H1 (cell line): ENCODE results near the gene SLC7A5. TPM values are rescaled to one million over a fixed set of nuclear protein-coding genes. Genes with fewer than 3 reads are reported as not detected.

ENCODE experiments used
- CTCF ChIA-PET: fragments of 300-600 bp; sonication (Branson Sonifier 250); formaldehyde crosslinking; loops from one replicate; lab custom pipeline; 2021; ENCODE audit not compliant: partially characterized antibody; lab: Charles Lee
- POLR2A ChIA-PET: fragments of 300-600 bp; sonication (Branson Sonifier 250); formaldehyde crosslinking; loops from one replicate; lab custom pipeline; 2021; ENCODE audit warnings: inconsistent platforms; ENCODE audit not compliant: partially characterized antibody; lab: Charles Lee
- DNase-seq, 2 experiments: peaks; one replicate each; pipeline versions ENCODE4 v3.0.0 to v3.0.0-alpha.2; 2010 to 2022; ENCODE audit warnings: low spot score in 2 of 2, low read depth in 1 of 2, mixed read lengths in 1 of 2
- FAIRE-seq: peaks from 2 replicates; lab custom pipeline; 2011; peaks lifted over from hg19 to GRCh38; lab: Jason Lieb, UNC
- H2AFZ ChIP-seq: 2 replicates; pipeline ENCODE4 v1.8.1; 2012; ENCODE audit warnings: low read length, inconsistent platforms
- H2AK5ac ChIP-seq: 2 replicates; pipeline ENCODE4 v1.6.1; 2013; ENCODE audit warnings: low read depth, low read length
- H2BK120ac ChIP-seq: replicated peaks from 2 replicates; pipeline ENCODE3; 2013; ENCODE audit warnings: low read depth, low read length, inconsistent platforms
- H2BK12ac ChIP-seq: 2 replicates; pipeline ENCODE4 v1.6.1; 2013; ENCODE audit warnings: low read depth, low read length
- H2BK15ac ChIP-seq: 2 replicates; pipeline ENCODE4 v1.6.1; 2013; ENCODE audit warnings: low read length
- H2BK20ac ChIP-seq: 2 replicates; pipeline ENCODE4 v1.6.1; 2013; ENCODE audit warnings: low read length
- H2BK5ac ChIP-seq: 2 replicates; pipeline ENCODE4 v1.6.1; 2013; ENCODE audit warnings: low read depth, low read length
- H3K14ac ChIP-seq: 2 replicates; pipeline ENCODE4 v1.6.1; 2013; ENCODE audit warnings: inconsistent platforms; ENCODE audit not compliant: insufficient read length
- H3K18ac ChIP-seq: 2 replicates; pipeline ENCODE4 v1.6.1; 2013; ENCODE audit warnings: low read length; ENCODE audit errors: extremely low read depth
- H3K23ac ChIP-seq: 2 replicates; pipeline ENCODE4 v1.6.1; 2013; ENCODE audit warnings: inconsistent platforms; ENCODE audit not compliant: insufficient read length
- H3K23me2 ChIP-seq: 2 replicates; pipeline ENCODE4 v1.6.1; 2013; ENCODE audit warnings: low read depth, low read length
- H3K27ac ChIP-seq: 2 replicates; pipeline ENCODE4 v1.6.1; 2011; ENCODE audit warnings: low read depth, low read length, inconsistent platforms
- H3K27me3 ChIP-seq, 4 experiments: replicated peaks in 1 of 4; 1 replicate in 1 of 4; 2 replicates in 3 of 4; pipeline versions ENCODE4 v1.6.1 to v1.8.1; 2011 to 2013; ENCODE audit warnings: low read length in 3 of 4, mild to moderate bottlenecking in 3 of 4, inconsistent platforms in 2 of 4, mixed read lengths in 2 of 4, moderate library complexity in 1 of 4; ENCODE audit not compliant: control insufficient read depth in 3 of 4, insufficient read depth in 3 of 4; ENCODE audit errors: extremely low read depth in 1 of 4
- H3K36me3 ChIP-seq, 4 experiments: 2 replicates each; pipeline versions ENCODE4 v1.6.1 to v1.8.1; 2011 to 2013; ENCODE audit warnings: mild to moderate bottlenecking in 4 of 4, low read length in 3 of 4, moderate library complexity in 2 of 4, control low read depth in 1 of 4, inconsistent platforms in 1 of 4; ENCODE audit not compliant: insufficient read depth in 4 of 4, control insufficient read depth in 2 of 4
- H3K4ac ChIP-seq: replicated peaks from 2 replicates; pipeline ENCODE3; 2013; ENCODE audit warnings: low read length, low read depth, mixed read lengths, inconsistent platforms; ENCODE audit not compliant: insufficient read length
- H3K4me1 ChIP-seq, 4 experiments: replicated peaks in 1 of 4; 1 replicate in 1 of 4; 2 replicates in 3 of 4; pipeline versions ENCODE4 v1.6.1 to v1.8.1; 2011 to 2013; ENCODE audit warnings: low read length in 3 of 4, inconsistent platforms in 2 of 4, mixed read lengths in 1 of 4; ENCODE audit not compliant: insufficient read depth in 4 of 4, control insufficient read depth in 3 of 4
- H3K4me2 ChIP-seq, 2 experiments: 2 replicates each; pipeline versions ENCODE4 v1.6.1 to v1.8.1; 2011 to 2013; ENCODE audit warnings: low read depth in 2 of 2, low read length in 2 of 2, control low read depth in 1 of 2, inconsistent platforms in 1 of 2, mild to moderate bottlenecking in 1 of 2; ENCODE audit not compliant: insufficient read depth in 1 of 2
- H3K4me3 ChIP-seq, 4 experiments: fragments of 200-600, 300-600 bp in 1 of 4; sonication (generic), shearing (Covaris generic), sonication (Bioruptor Twin) in 1 of 4; 2 replicates each; pipeline versions ENCODE4 v1.5.1 to v1.8.1; 2011 to 2016; ENCODE audit warnings: low read length in 4 of 4, low read depth in 3 of 4, control low read depth in 2 of 4, inconsistent platforms in 2 of 4, mild to moderate bottlenecking in 2 of 4, mixed read lengths in 1 of 4, moderate library complexity in 1 of 4; ENCODE audit not compliant: insufficient read depth in 2 of 4; ENCODE audit errors: extremely low read depth in 1 of 4
- H3K56ac ChIP-seq: replicated peaks from 2 replicates; pipeline ENCODE3; 2013; ENCODE audit warnings: low read depth, mild to moderate bottlenecking, mixed read lengths, low read length, inconsistent platforms; ENCODE audit not compliant: insufficient read length
- H3K79me1 ChIP-seq: 2 replicates; pipeline ENCODE4 v1.6.1; 2013; ENCODE audit warnings: low read depth, low read length, control low read depth
- H3K79me2 ChIP-seq, 2 experiments: 2 replicates each; pipeline versions ENCODE4 v1.6.1 to v1.8.1; 2012 to 2013; ENCODE audit warnings: low read length in 2 of 2, mild to moderate bottlenecking in 2 of 2, inconsistent platforms in 1 of 2; ENCODE audit not compliant: insufficient read depth in 2 of 2, control insufficient read depth in 1 of 2
- H3K9ac ChIP-seq, 4 experiments: replicated peaks in 1 of 4; 1 replicate in 1 of 4; 2 replicates in 3 of 4; pipeline versions ENCODE4 v1.6.1 to v1.8.1; 2011 to 2013; ENCODE audit warnings: low read depth in 3 of 4, low read length in 3 of 4, control low read depth in 2 of 4, mild to moderate bottlenecking in 2 of 4, moderate library complexity in 2 of 4, inconsistent platforms in 1 of 4; ENCODE audit errors: extremely low read depth in 1 of 4
- H3K9me3 ChIP-seq, 2 experiments: 2 replicates each; pipeline versions ENCODE4 v1.6.1 to v1.8.1; 2012 to 2013; ENCODE audit warnings: mild to moderate bottlenecking in 2 of 2, moderate library complexity in 2 of 2, control low read depth in 1 of 2, inconsistent platforms in 1 of 2, low read depth in 1 of 2, low read length in 1 of 2, mixed read lengths in 1 of 2; ENCODE audit not compliant: insufficient read depth in 2 of 2
- H4K20me1 ChIP-seq, 2 experiments: replicated peaks in 1 of 2; 2 replicates each; pipeline versions ENCODE3 to v1.8.1; 2011 to 2013; ENCODE audit warnings: inconsistent platforms in 2 of 2, low read length in 2 of 2, mild to moderate bottlenecking in 1 of 2; ENCODE audit not compliant: insufficient read depth in 2 of 2, control insufficient read depth in 1 of 2
- H4K5ac ChIP-seq: 2 replicates; pipeline ENCODE4 v1.6.1; 2013; ENCODE audit warnings: low read length, low read depth, mixed read lengths, inconsistent platforms; ENCODE audit not compliant: insufficient read length
- H4K8ac ChIP-seq: 2 replicates; pipeline ENCODE4 v1.8.0; 2013; ENCODE audit warnings: mild to moderate bottlenecking, moderate library complexity, low read length, inconsistent platforms; ENCODE audit not compliant: insufficient read depth; ENCODE audit errors: extremely low read depth
- H4K91ac ChIP-seq: replicated peaks from 2 replicates; pipeline ENCODE3; 2013; ENCODE audit warnings: low read length, mixed read lengths, inconsistent platforms; ENCODE audit not compliant: insufficient read length
- CBX5 ChIP-seq: fragments of 300-800, 300-1000 bp; sonication (generic); IDR thresholded peaks from 2 replicates; pipeline ENCODE4 v1.7.1; 2016; ENCODE audit warnings: antibody characterized with exemption, low read length, low read depth
- CTBP2 ChIP-seq: IDR thresholded peaks from 2 replicates; pipeline ENCODE4 v1.7.0; 2011; ENCODE audit warnings: borderline replicate concordance, mild to moderate bottlenecking, moderate library complexity, mixed read lengths, low read length; ENCODE audit not compliant: insufficient read depth, insufficient read length
- FOSL1 ChIP-seq: IDR thresholded peaks from 2 replicates; pipeline ENCODE4 v1.6.1; 2011; ENCODE audit warnings: mild to moderate bottlenecking, low read depth, low read length, moderate library complexity; ENCODE audit not compliant: insufficient read depth
- GABPA ChIP-seq: IDR thresholded peaks from 2 replicates; pipeline ENCODE4 v1.6.1; 2011; ENCODE audit warnings: mild to moderate bottlenecking, low read length, moderate library complexity, borderline replicate concordance; ENCODE audit not compliant: insufficient read depth
- JUND ChIP-seq: IDR thresholded peaks from 2 replicates; pipeline ENCODE4 v1.6.1; 2011; ENCODE audit warnings: mild to moderate bottlenecking, improper control_type of control experiment, low read length
- KDM4A ChIP-seq: IDR thresholded peaks from one replicate; pipeline ENCODE4 v1.7.1; 2012; ENCODE audit warnings: low read depth, mild to moderate bottlenecking, moderate library complexity, low read length, inconsistent platforms; ENCODE audit not compliant: severe bottlenecking
- NANOG ChIP-seq: IDR thresholded peaks from 2 replicates; pipeline ENCODE4 v1.6.1; 2011; ENCODE audit warnings: low read length, low read depth, mild to moderate bottlenecking, inconsistent platforms; ENCODE audit not compliant: insufficient read depth, poor library complexity, severe bottlenecking
- RFX5 ChIP-seq: IDR thresholded peaks from 2 replicates; pipeline ENCODE4 v1.6.1; 2011; ENCODE audit warnings: low read depth, low read length, improper control_type of control experiment, borderline replicate concordance
- SP1 ChIP-seq: IDR thresholded peaks from 2 replicates; pipeline ENCODE4 v1.6.1; 2011; ENCODE audit warnings: low read depth, low read length
- SP4 ChIP-seq: IDR thresholded peaks from 2 replicates; pipeline ENCODE4 v1.6.1; 2012; ENCODE audit warnings: low read length, inconsistent platforms
- SRF ChIP-seq: IDR thresholded peaks from 2 replicates; pipeline ENCODE4 v1.6.1; 2011; ENCODE audit warnings: mild to moderate bottlenecking, low read depth, low read length, moderate library complexity
- SUZ12 ChIP-seq: fragments of 200-600 bp; sonication (generic); IDR thresholded peaks from 2 replicates; pipeline ENCODE4 v1.6.1; 2012; ENCODE audit warnings: mild to moderate bottlenecking, inconsistent platforms, low read length, moderate library complexity, mixed read lengths
- TBP ChIP-seq: IDR thresholded peaks from 2 replicates; pipeline ENCODE4 v1.6.1; 2011; ENCODE audit warnings: low read depth, low read length, improper control_type of control experiment
- WGBS, 2 experiments: shearing (Covaris generic) in 1 of 2; methylation state at CpG; one replicate each; pipeline versions ENCODE4 v1.1.6 to v1.1.7; 2013 to 2015; ENCODE audit warnings: low lambda C conversion rate in 2 of 2, mixed read lengths in 2 of 2, inconsistent platforms in 1 of 2, low coverage in 1 of 2, missing lambda C conversion rate in 1 of 2; ENCODE audit not compliant: insufficient replicate concordance in 2 of 2, insufficient coverage in 1 of 2, insufficient read length in 1 of 2; ENCODE audit errors: extremely low coverage in 1 of 2, missing lambda C conversion rate in 1 of 2; 5-methylcytosine and 5-hydroxymethylcytosine counted together
- polyA plus RNA-seq, 7 experiments: library from polyadenylated mRNA; depleted of rRNA in 3 of 7; stranded (reverse) in 5 of 7; unstranded in 2 of 7; fragments of >200 nt in 5 of 7; fragments of 200-250 nt in 2 of 7; gene quantifications; 1 replicate in 5 of 7; 2 replicates in 1 of 7; 4 replicates in 1 of 7; pipeline versions ENCODE4 v1.2.1 to v1.2.3, GENCODE V29; 2011 to 2013; ENCODE audit warnings: missing spikeins in 2 of 7, mixed read lengths in 2 of 7
- total RNA-seq: library from RNA; stranded (reverse); fragmentation: NEBNext Ultra II Directional; extraction: Animal tissue kit (Norgen Biotek cat#: 25700); gene quantifications from 2 replicates; pipeline ENCODE4 v1.2.1, GENCODE V29; 2021

Gene SLC7A5
- total and polyA plus RNA-seq, 2 of the 8 experiments (the other 6 are each of a cell fraction or from before 2014, with no cell fraction given) = 68.2 to 341 TPM

DNA sequence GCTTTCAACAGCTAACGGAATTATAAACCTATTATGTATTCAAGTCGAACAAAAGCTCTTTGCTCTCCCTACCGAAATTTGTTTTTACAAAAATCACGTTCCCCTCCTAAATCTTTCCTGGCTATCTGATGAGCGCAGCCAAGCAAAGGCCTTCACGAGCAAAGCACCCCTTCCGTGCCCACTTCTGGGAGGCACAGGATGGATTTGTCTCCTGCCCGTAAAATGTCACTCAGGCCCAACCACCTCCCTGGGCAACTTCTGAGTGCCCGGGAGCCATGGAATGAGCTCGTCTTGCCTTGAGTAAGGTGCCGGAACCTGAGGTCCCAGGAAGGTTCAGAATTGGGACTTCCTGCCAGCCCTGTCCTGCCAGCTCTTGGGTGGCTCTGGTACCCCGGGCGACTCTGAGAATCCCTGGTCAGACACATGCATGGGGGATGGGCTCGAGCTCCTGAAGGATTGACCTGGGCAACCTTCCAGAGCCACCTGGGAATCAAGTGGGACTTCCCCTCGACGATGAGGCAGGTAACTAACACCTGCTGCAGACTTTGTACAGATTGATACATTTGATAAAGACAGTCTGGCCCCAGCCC, 19.8 kb downstream of the SLC7A5 start:
- no peak for DNase-seq
- H2BK12ac ChIP-seq = no peak overlapping the region
- peak overlapping the region; percentile 77; the same call in 1 of the 2 replicates for H2BK5ac ChIP-seq
- H3K23ac ChIP-seq = no peak overlapping the region
- H4K91ac ChIP-seq = no peak overlapping the region
- no peaks in the 10 kb centered on the region for H3K9me3 ChIP-seq
- no peak overlapping the region for H4K5ac ChIP-seq
- H3K4ac ChIP-seq = no peak overlapping the region
- H3K27me3 ChIP-seq = no peaks in the 10 kb centered on the region
- H4K8ac ChIP-seq = no peak overlapping the region
- CTCF ChIA-PET = interaction anchor here (0.6 to 9.1 kb wide), 38 partner anchors 10 to 588 kb away, joined by 3 to 181 read pairs (median 10); partner anchors contain the start of gene SLC7A5
- H3K36me3 ChIP-seq = peaks cover 13 to 29% (median 16%) of the 10 kb centered on the region in 4 experiments; a peak in 7 of 8 replicates
- H2AFZ ChIP-seq = no peak overlapping the region
- WGBS, 2 experiments = 91% methylated on average over 16 of the region's 16 CpGs; no CpG with 5 or more reads in 1 of the 2 experiments
- POLR2A ChIA-PET = interaction anchor here (0.6 to 27.1 kb wide), 11 partner anchors 8 to 101 kb away, joined by 3 to 507 read pairs (median 4); partner anchors contain the start of genes BANP and SLC7A5
- no peak overlapping the region for H3K14ac ChIP-seq
- no peak overlapping the region for H2BK120ac ChIP-seq
- peaks cover 0 to 68% of the 10 kb centered on the region in 2 experiments; a peak in 3 of 4 replicates for H3K79me2 ChIP-seq
- no peaks in the 10 kb centered on the region for H3K23me2 ChIP-seq
- H3K27ac ChIP-seq = 0 out of 2 replicates have a peak overlapping the region, but pooled peaks have one; percentile 0
- no peak overlapping the region for H2BK15ac ChIP-seq
- H3K4me2 ChIP-seq = no peak overlapping the region
- peaks cover 6% of the 10 kb centered on the region for H3K79me1 ChIP-seq
- no peak overlapping the region for H3K9ac ChIP-seq
- H2BK20ac ChIP-seq = no peak overlapping the region
- no peak overlapping the region for H3K4me3 ChIP-seq
- no peak for FAIRE-seq
- H2AK5ac ChIP-seq = no peak overlapping the region
- H3K4me1 ChIP-seq = peaks cover 16 to 43% (median 30%) of the 10 kb centered on the region in 4 experiments
- peaks cover 8 to 13% of the 10 kb centered on the region in 2 experiments for H4K20me1 ChIP-seq
- H3K18ac ChIP-seq = no peak overlapping the region
- H3K56ac ChIP-seq = no peak overlapping the region
- no peak for TF ChIP-seq CBX5
- TF ChIP-seq NANOG = no peak
- no peak for TF ChIP-seq JUND
- no peak for TF ChIP-seq SRF
- no peak for TF ChIP-seq SP4
- no peak for TF ChIP-seq TBP
- no peak for TF ChIP-seq SP1
- no peak for TF ChIP-seq RFX5
- no peak for TF ChIP-seq KDM4A
- TF ChIP-seq CTBP2 = no peak
- no peak for TF ChIP-seq GABPA
- no peak for TF ChIP-seq FOSL1
- no peak for TF ChIP-seq SUZ12
